Effector CD4-positive, alpha-beta T cell (primary cell): ENCODE data around the gene MICOS13.
A peak's percentile ranks its signal among the peaks of the same experiment; 100 is the strongest.
"Not testable (repeated sequence)": the region's sequence is repeated elsewhere in the genome, so short reads cannot be mapped to it uniquely, and the experiment has no call there.

Source experiments
- DNase-seq: peaks from one replicate; pipeline ENCODE4 v3.0.0-alpha.2; 2020
- total RNA-seq: gene quantifications from one replicate; lab custom pipeline; 2026; lab: John Stamatoyannopoulos, UW

MICOS13 gene
- 9.0 reads per million, percentile 30 among the genes with 10 or more reads in this experiment for total RNA-seq

GRCh38 chr19:5680437-5681368 is at the start of gene MICOS13, which contains the start of gene HSD11B1L:
MICOS13 (minus strand) TSS chr19:5680516; CDS start chr19:5680486, 30 bp downstream.
HSD11B1L (plus strand) TSS chr19:5681027; CDS start chr19:5684833, 3,806 bp downstream.
- peak; percentile 99 for DNase-seq

GRCh38 chr19:5727453-5728050 is 47.2 kb upstream of the MICOS13 start:
- DNase-seq: no peak

GRCh38 chr19:5719961-5720790 is 39.9 kb upstream of the MICOS13 start, which contains the start of the genes CATSPERD and LONP1:
CATSPERD (plus strand) TSS chr19:5720637; CDS start chr19:5720738, 101 bp downstream.
LONP1 (minus strand) TSS chr19:5720146; CDS start chr19:5720132, 14 bp downstream.
- peak; percentile 97 for DNase-seq

GRCh38 chr19:5719274-5719960 is 39.1 kb upstream of the MICOS13 start:
- peak; percentile 37 for DNase-seq

- no peak for DNase-seq
These were observed 38.4 kb upstream of the MICOS13 start for GRCh38 chr19:5718579-5719273.

GRCh38 chr19:5718037-5718578 is 37.8 kb upstream of the MICOS13 start:
- DNase-seq: no peak

- DNase-seq: no peak
These were observed 37.1 kb upstream of the MICOS13 start for GRCh38 chr19:5717215-5717935.

GRCh38 chr19:5714816-5715215 is 34.5 kb upstream of the MICOS13 start:
- DNase-seq: no peak

- no peak for DNase-seq
These were observed 32.9 kb upstream of the MICOS13 start for GRCh38 chr19:5713228-5713627.

GRCh38 chr19:5711713-5712161 is 31.4 kb upstream of the MICOS13 start:
- no peak for DNase-seq

GRCh38 chr19:5711025-5711424 is 30.7 kb upstream of the MICOS13 start:
- no peak for DNase-seq

GRCh38 chr19:5707576-5708575 is 27.6 kb upstream of the MICOS13 start:
- DNase-seq: no peak

GRCh38 chr19:5706876-5707573 is 26.7 kb upstream of the MICOS13 start:
- no peak for DNase-seq

GRCh38 chr19:5705552-5705951 is 25.2 kb upstream of the MICOS13 start:
- no peak for DNase-seq

GRCh38 chr19:5703819-5704818 is 23.8 kb upstream of the MICOS13 start:
- no peak for DNase-seq

GRCh38 chr19:5702053-5702410 is 21.7 kb upstream of the MICOS13 start:
- not testable (repeated sequence) for DNase-seq
